Liver (tissue), 9 donors: ENCODE measurements around the gene KSR2. TPM values are rescaled to one million over a fixed set of nuclear protein-coding genes. Genes with fewer than 3 reads are reported as not detected.

ENCODE experiments used
- DNase-seq: peaks from one replicate; pipeline ENCODE4 v3.0.0-alpha.2; 2017; ENCODE audit warnings: low spot score
- H3K27ac ChIP-seq, 2 donors: one replicate each; pipeline ENCODE4 v1.7.0; 2013; ENCODE audit warnings: inconsistent platforms in 2 of 2, low read length in 2 of 2, control low read depth in 1 of 2, low read depth in 1 of 2, mild to moderate bottlenecking in 1 of 2
- H3K27me3 ChIP-seq, 4 donors: one replicate each; pipeline versions ENCODE4 v1.6.1 to v1.7.0; 2013; ENCODE audit warnings: low read length in 3 of 4, inconsistent platforms in 1 of 4, mild to moderate bottlenecking in 1 of 4, moderate library complexity in 1 of 4; ENCODE audit not compliant: control insufficient read depth in 4 of 4, insufficient read depth in 4 of 4
- H3K36me3 ChIP-seq, 4 donors: one replicate each; pipeline versions ENCODE4 v1.6.1 to v1.7.0; 2013; ENCODE audit warnings: low read length in 3 of 4, mild to moderate bottlenecking in 3 of 4, low read depth in 1 of 4, moderate library complexity in 1 of 4; ENCODE audit not compliant: control insufficient read depth in 4 of 4, insufficient read depth in 3 of 4
- H3K4me1 ChIP-seq, 4 donors: one replicate each; pipeline versions ENCODE4 v1.6.1 to v1.7.0; 2013; ENCODE audit warnings: low read length in 3 of 4, mild to moderate bottlenecking in 3 of 4, moderate library complexity in 1 of 4; ENCODE audit not compliant: control insufficient read depth in 4 of 4, insufficient read depth in 4 of 4
- H3K4me3 ChIP-seq, 3 donors: one replicate each; pipeline versions ENCODE4 v1.6.1 to v1.7.0; 2013; ENCODE audit warnings: low read length in 3 of 3, control low read depth in 1 of 3, low read depth in 1 of 3, mild to moderate bottlenecking in 1 of 3
- H3K9ac ChIP-seq, 2 donors: one replicate each; pipeline ENCODE4 v1.7.0; 2013; ENCODE audit warnings: low read length in 2 of 2, mild to moderate bottlenecking in 2 of 2, moderate library complexity in 2 of 2, control low read depth in 1 of 2, low read depth in 1 of 2
- H3K9me3 ChIP-seq, 4 donors: one replicate each; pipeline versions ENCODE4 v1.6.1 to v1.7.0; 2013; ENCODE audit warnings: low read length in 3 of 4; ENCODE audit not compliant: control insufficient read depth in 4 of 4
- EGR1 ChIP-seq, 2 donors: IDR thresholded peaks; 2 replicates each; pipeline ENCODE4 v1.6.1; 2016 to 2018; ENCODE audit warnings: antibody characterized with exemption in 2 of 2, low read depth in 2 of 2
- FOXA1 ChIP-seq: IDR thresholded peaks from 2 replicates; pipeline ENCODE4 v1.6.1; 2016; ENCODE audit warnings: antibody characterized with exemption
- FOXA2 ChIP-seq: IDR thresholded peaks from 2 replicates; pipeline ENCODE4 v1.6.1; 2016; ENCODE audit warnings: antibody characterized with exemption
- HNF4A ChIP-seq, 2 donors: conservative IDR thresholded peaks; 2 replicates each; pipeline ENCODE4 v1.6.1; 2016; ENCODE audit warnings: antibody characterized with exemption in 2 of 2, mild to moderate bottlenecking in 2 of 2
- HNF4G ChIP-seq: IDR thresholded peaks from 2 replicates; pipeline ENCODE4 v1.6.1; 2016; ENCODE audit warnings: antibody characterized with exemption
- JUND ChIP-seq, 2 donors: IDR thresholded peaks; 2 replicates each; pipeline ENCODE4 v1.6.1; 2016; ENCODE audit warnings: antibody characterized with exemption in 2 of 2
- NR2F2 ChIP-seq: IDR thresholded peaks from 2 replicates; pipeline ENCODE4 v1.6.1; 2016; ENCODE audit warnings: antibody characterized with exemption
- RAD21 ChIP-seq, 2 donors: IDR thresholded peaks; 2 replicates each; pipeline ENCODE4 v1.6.1; 2016; ENCODE audit warnings: antibody characterized with exemption in 2 of 2, mild to moderate bottlenecking in 2 of 2
- RXRA ChIP-seq, 2 donors: IDR thresholded peaks; 2 replicates each; pipeline ENCODE4 v1.6.1; 2017 to 2018; ENCODE audit warnings: antibody characterized with exemption in 2 of 2, mild to moderate bottlenecking in 1 of 2
- SP1 ChIP-seq: IDR thresholded peaks from 2 replicates; pipeline ENCODE4 v1.6.1; 2018; ENCODE audit warnings: antibody characterized with exemption, mild to moderate bottlenecking
- TAF1 ChIP-seq: conservative IDR thresholded peaks from 2 replicates; pipeline ENCODE4 v1.6.1; 2016; ENCODE audit warnings: antibody characterized with exemption, mild to moderate bottlenecking
- YY1 ChIP-seq: IDR thresholded peaks from 2 replicates; pipeline ENCODE4 v1.6.1; 2016; ENCODE audit warnings: antibody characterized with exemption, mild to moderate bottlenecking
- WGBS: extraction: QIAGEN DNeasy Blood & Tissue Kit; methylation state at CpG from one replicate; pipeline ENCODE4 v1.1.7; 2013; 5-methylcytosine and 5-hydroxymethylcytosine counted together
- polyA plus RNA-seq, 2 donors: library from polyadenylated mRNA; stranded (reverse) in 1 of 2; unstranded in 1 of 2; fragments of 200-250 nt in 1 of 2; fragments of >200 nt in 1 of 2; fragmentation: Nextera tagmentation in 1 of 2; extraction: Ambion mirVana in 1 of 2; gene quantifications; one replicate each; pipeline versions ENCODE4 v1.2.1 to v1.2.3, GENCODE V29; 2013 to 2015
- total RNA-seq, 2 donors: library from RNA; depleted of rRNA; stranded (reverse); fragments of >200 nt; gene quantifications; one replicate each; pipeline ENCODE4 v1.2.3, GENCODE V29; 2014
- TF ChIP-seq, protein P1 (sequence below): IDR thresholded peaks from 2 replicates; pipeline ENCODE4 v1.6.1; 2016; ENCODE audit warnings: antibody characterized with exemption, mild to moderate bottlenecking
- TF ChIP-seq, protein P2 (sequence below): IDR thresholded peaks from 2 replicates; pipeline ENCODE4 v1.6.1; 2016; ENCODE audit warnings: antibody characterized with exemption
- TF ChIP-seq, protein P3 (sequence below): fragments of 150-350 bp; IDR thresholded peaks from 2 replicates; pipeline ENCODE4 v1.5.1; 2017; ENCODE audit warnings: improper control_type of control experiment, low read depth, low read length; ENCODE audit not compliant: missing input control
- TF ChIP-seq, protein P4 (sequence below): IDR thresholded peaks from 2 replicates; pipeline ENCODE4 v1.6.1; 2016; ENCODE audit warnings: antibody characterized with exemption
- TF ChIP-seq, protein P5 (sequence below): IDR thresholded peaks from 2 replicates; pipeline ENCODE4 v1.6.1; 2016; ENCODE audit warnings: antibody characterized with exemption
- donor health status: healthy.
- donor health status: healthy.
- donor health status: healthy.
- donor health status: healthy.
- donor health status: healthy.

KSR2 gene
- total and polyA plus RNA-seq, 4 donors = under 0.01 to 0.02 (median under 0.01) TPM; not detected in 1

DNA sequence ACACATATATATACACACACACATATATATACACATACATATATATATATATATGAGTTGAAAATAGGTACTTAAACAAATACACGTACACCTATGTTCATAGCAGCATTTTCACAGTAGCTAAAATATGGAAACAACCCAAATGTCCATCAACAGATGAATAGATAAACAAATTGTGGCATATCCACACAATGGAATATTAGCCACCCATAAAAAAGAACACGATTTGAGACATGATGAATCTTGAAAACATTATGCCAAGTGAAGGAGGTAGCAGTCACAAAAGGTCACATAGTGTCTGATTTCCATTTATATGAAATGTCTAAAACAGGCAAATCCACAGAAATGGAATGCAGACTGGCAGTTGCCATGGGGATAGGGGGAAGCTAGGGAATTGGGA is 276.3 kb downstream of the KSR2 start:
- no peak for DNase-seq
- no peaks in the 10 kb centered on the region for H3K4me1 ChIP-seq
- peaks cover 0 to 4% (median 0%) of the 10 kb centered on the region in 4 donors for H3K27me3 ChIP-seq
- TF ChIP-seq, protein P1, sequence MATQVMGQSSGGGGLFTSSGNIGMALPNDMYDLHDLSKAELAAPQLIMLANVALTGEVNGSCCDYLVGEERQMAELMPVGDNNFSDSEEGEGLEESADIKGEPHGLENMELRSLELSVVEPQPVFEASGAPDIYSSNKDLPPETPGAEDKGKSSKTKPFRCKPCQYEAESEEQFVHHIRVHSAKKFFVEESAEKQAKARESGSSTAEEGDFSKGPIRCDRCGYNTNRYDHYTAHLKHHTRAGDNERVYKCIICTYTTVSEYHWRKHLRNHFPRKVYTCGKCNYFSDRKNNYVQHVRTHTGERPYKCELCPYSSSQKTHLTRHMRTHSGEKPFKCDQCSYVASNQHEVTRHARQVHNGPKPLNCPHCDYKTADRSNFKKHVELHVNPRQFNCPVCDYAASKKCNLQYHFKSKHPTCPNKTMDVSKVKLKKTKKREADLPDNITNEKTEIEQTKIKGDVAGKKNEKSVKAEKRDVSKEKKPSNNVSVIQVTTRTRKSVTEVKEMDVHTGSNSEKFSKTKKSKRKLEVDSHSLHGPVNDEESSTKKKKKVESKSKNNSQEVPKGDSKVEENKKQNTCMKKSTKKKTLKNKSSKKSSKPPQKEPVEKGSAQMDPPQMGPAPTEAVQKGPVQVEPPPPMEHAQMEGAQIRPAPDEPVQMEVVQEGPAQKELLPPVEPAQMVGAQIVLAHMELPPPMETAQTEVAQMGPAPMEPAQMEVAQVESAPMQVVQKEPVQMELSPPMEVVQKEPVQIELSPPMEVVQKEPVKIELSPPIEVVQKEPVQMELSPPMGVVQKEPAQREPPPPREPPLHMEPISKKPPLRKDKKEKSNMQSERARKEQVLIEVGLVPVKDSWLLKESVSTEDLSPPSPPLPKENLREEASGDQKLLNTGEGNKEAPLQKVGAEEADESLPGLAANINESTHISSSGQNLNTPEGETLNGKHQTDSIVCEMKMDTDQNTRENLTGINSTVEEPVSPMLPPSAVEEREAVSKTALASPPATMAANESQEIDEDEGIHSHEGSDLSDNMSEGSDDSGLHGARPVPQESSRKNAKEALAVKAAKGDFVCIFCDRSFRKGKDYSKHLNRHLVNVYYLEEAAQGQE = no peak
- no peak for TF ChIP-seq JUND (IDR thresholded peaks at IDR 0.05)
- no peak for TF ChIP-seq SP1
- TF ChIP-seq, protein P2, sequence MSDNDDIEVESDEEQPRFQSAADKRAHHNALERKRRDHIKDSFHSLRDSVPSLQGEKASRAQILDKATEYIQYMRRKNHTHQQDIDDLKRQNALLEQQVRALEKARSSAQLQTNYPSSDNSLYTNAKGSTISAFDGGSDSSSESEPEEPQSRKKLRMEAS = no peak
- TF ChIP-seq YY1 = no peak
- no peak for TF ChIP-seq NR2F2
- no peak for TF ChIP-seq TAF1
- no peak for TF ChIP-seq RXRA (IDR thresholded peaks at IDR 0.05)
- TF ChIP-seq FOXA1 = no peak
- TF ChIP-seq, protein P3, sequence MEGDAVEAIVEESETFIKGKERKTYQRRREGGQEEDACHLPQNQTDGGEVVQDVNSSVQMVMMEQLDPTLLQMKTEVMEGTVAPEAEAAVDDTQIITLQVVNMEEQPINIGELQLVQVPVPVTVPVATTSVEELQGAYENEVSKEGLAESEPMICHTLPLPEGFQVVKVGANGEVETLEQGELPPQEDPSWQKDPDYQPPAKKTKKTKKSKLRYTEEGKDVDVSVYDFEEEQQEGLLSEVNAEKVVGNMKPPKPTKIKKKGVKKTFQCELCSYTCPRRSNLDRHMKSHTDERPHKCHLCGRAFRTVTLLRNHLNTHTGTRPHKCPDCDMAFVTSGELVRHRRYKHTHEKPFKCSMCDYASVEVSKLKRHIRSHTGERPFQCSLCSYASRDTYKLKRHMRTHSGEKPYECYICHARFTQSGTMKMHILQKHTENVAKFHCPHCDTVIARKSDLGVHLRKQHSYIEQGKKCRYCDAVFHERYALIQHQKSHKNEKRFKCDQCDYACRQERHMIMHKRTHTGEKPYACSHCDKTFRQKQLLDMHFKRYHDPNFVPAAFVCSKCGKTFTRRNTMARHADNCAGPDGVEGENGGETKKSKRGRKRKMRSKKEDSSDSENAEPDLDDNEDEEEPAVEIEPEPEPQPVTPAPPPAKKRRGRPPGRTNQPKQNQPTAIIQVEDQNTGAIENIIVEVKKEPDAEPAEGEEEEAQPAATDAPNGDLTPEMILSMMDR = no peak
- no peak for TF ChIP-seq EGR1 (IDR thresholded peaks at IDR 0.05; ENCODE audit: low read depth in 2 of 2)
- TF ChIP-seq, protein P4, sequence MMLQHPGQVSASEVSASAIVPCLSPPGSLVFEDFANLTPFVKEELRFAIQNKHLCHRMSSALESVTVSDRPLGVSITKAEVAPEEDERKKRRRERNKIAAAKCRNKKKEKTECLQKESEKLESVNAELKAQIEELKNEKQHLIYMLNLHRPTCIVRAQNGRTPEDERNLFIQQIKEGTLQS = no peak
- TF ChIP-seq RAD21 (IDR thresholded peaks at IDR 0.05) = no peak
- no peak for TF ChIP-seq FOXA2
- TF ChIP-seq HNF4G = no peak
- no peak overlapping the region for H3K9ac ChIP-seq
- 80% methylated on average over 2 of the region's 2 CpGs for WGBS
- no peaks in the 10 kb centered on the region for H3K36me3 ChIP-seq
- no peak overlapping the region for H3K4me3 ChIP-seq
- H3K27ac ChIP-seq = no peak overlapping the region
- H3K9me3 ChIP-seq = no peaks in the 10 kb centered on the region

DNA sequence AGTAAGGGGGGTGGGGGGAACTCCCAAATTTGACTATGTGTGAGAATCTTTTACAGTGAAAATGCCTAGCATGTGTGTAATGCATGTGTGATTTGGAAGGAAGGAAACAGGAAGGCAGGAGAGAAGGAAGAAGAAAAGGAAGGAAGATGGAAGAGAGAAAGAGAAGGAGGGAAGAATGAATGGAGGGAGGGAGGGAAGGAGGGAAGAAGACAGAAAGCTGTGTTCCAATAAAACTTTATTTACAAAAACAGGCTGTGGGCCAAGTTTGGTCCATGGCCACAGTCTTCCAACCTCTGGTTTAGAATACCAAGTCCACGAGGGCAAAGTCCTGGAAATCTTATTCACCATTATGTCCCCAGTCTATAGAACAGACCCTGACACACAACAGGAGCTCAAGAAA is 278.9 kb downstream of the KSR2 start:
- DNase-seq = no peak
- 76% methylated on average over 1 of the region's 1 CpG for WGBS
- Histone ChIP-seq H3K4me1 (no peaks in the 10 kb centered on the region), H3K9ac (no peak overlapping the region), H3K27me3 (peaks cover 0 to 4% (median 0%) of the 10 kb centered on the region in 4 donors), H3K9me3 (no peaks in the 10 kb centered on the region), H3K27ac (no peak overlapping the region), H3K4me3 (no peak overlapping the region), H3K36me3 (no peaks in the 10 kb centered on the region)
- TF ChIP-seq, protein P3 = no peak
- TF ChIP-seq JUND (IDR thresholded peaks at IDR 0.05) = no peak
- no peak for TF ChIP-seq FOXA2
- TF ChIP-seq, protein P5, sequence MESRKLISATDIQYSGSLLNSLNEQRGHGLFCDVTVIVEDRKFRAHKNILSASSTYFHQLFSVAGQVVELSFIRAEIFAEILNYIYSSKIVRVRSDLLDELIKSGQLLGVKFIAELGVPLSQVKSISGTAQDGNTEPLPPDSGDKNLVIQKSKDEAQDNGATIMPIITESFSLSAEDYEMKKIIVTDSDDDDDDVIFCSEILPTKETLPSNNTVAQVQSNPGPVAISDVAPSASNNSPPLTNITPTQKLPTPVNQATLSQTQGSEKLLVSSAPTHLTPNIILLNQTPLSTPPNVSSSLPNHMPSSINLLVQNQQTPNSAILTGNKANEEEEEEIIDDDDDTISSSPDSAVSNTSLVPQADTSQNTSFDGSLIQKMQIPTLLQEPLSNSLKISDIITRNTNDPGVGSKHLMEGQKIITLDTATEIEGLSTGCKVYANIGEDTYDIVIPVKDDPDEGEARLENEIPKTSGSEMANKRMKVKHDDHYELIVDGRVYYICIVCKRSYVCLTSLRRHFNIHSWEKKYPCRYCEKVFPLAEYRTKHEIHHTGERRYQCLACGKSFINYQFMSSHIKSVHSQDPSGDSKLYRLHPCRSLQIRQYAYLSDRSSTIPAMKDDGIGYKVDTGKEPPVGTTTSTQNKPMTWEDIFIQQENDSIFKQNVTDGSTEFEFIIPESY = no peak
- no peak for TF ChIP-seq TAF1
- no peak for TF ChIP-seq FOXA1
- TF ChIP-seq, protein P2 = no peak
- TF ChIP-seq SP1 = no peak
- no peak for TF ChIP-seq YY1
- no peak for TF ChIP-seq EGR1 (IDR thresholded peaks at IDR 0.05; ENCODE audit: low read depth in 2 of 2)
- no peak for TF ChIP-seq HNF4G
- TF ChIP-seq RAD21 (IDR thresholded peaks at IDR 0.05) = no peak
- TF ChIP-seq RXRA (IDR thresholded peaks at IDR 0.05) = no peak
- no peak for TF ChIP-seq HNF4A (conservative IDR thresholded peaks at IDR 0.05)
